Parathyroid adenoma (tissue), 2 donors: ENCODE results near the gene LSAMP.

Experiments used
- H2AFZ ChIP-seq: fragments of 300-600 bp; sonication (generic); one replicate; pipeline ENCODE4 v1.7.0; 2017; ENCODE audit warnings: antibody characterized with exemption, mild to moderate bottlenecking
- H3K27ac ChIP-seq: fragments of 300-600 bp; sonication (generic); one replicate; pipeline ENCODE4 v1.7.0; 2017
- H3K27me3 ChIP-seq: fragments of 300-600 bp; sonication (generic); one replicate; pipeline ENCODE4 v1.7.0; 2017; ENCODE audit warnings: low read length; ENCODE audit not compliant: control insufficient read depth, insufficient read depth
- H3K36me3 ChIP-seq: fragments of 300-600 bp; sonication (generic); one replicate; pipeline ENCODE4 v1.7.0; 2017; ENCODE audit warnings: low read length; ENCODE audit not compliant: control insufficient read depth, insufficient read depth
- H3K4me1 ChIP-seq: fragments of 300-600 bp; sonication (generic); one replicate; pipeline ENCODE4 v1.7.0; 2017; ENCODE audit warnings: control low read depth
- H3K4me2 ChIP-seq: fragments of 300-600 bp; sonication (generic); one replicate; pipeline ENCODE4 v1.7.0; 2017; ENCODE audit warnings: low read length
- H3K4me3 ChIP-seq: fragments of 300-600 bp; sonication (generic); one replicate; pipeline ENCODE4 v1.7.0; 2017; ENCODE audit warnings: low read depth, low read length
- H3K79me2 ChIP-seq: fragments of 300-600 bp; sonication (generic); one replicate; pipeline ENCODE4 v1.7.0; 2017; ENCODE audit warnings: control low read depth
- H3K9ac ChIP-seq: fragments of 300-600 bp; sonication (generic); one replicate; pipeline ENCODE4 v1.7.0; 2017; ENCODE audit warnings: mild to moderate bottlenecking
- H3K9me3 ChIP-seq: fragments of 300-600 bp; sonication (generic); one replicate; pipeline ENCODE4 v1.7.0; 2017; ENCODE audit warnings: low read length; ENCODE audit not compliant: control insufficient read depth
- CTCF ChIP-seq: fragments of 300-600 bp; sonication (generic); IDR thresholded peaks from one replicate; pipeline ENCODE4 v1.7.0; 2017; ENCODE audit warnings: antibody characterized with exemption, mild to moderate bottlenecking
- donor health status: primary hyperparathyroidism.

LSAMP gene

GRCh38 chr3:116441652-116442051, 3.6 kb downstream of the LSAMP start:
- no peak overlapping the region for H3K9ac ChIP-seq

GRCh38 chr3:116440196-116440595, 5.1 kb downstream of the LSAMP start:
- Histone ChIP-seq H3K36me3 (no peaks in the 10 kb centered on the region), H3K27ac (no peak overlapping the region), H3K27me3 (no peaks in the 10 kb centered on the region), H3K4me2 (no peak overlapping the region), H2AFZ (no peak overlapping the region), H3K4me1 (no peaks in the 10 kb centered on the region), H3K4me3 (no peak overlapping the region), H3K79me2 (no peaks in the 10 kb centered on the region), H3K9me3 (no peaks in the 10 kb centered on the region), H3K9ac (no peak overlapping the region)
- TF ChIP-seq CTCF: no peak

More at GRCh38 chr3:116441652-116442051, 3.6 kb downstream of the LSAMP start:
- H3K27ac ChIP-seq: no peak overlapping the region
- no peaks in the 10 kb centered on the region for H3K4me1 ChIP-seq
- H3K4me2 ChIP-seq: no peak overlapping the region
- no peaks in the 10 kb centered on the region for H3K36me3 ChIP-seq
- H3K27me3 ChIP-seq: no peaks in the 10 kb centered on the region
- no peak overlapping the region for H2AFZ ChIP-seq
- H3K79me2 ChIP-seq: no peaks in the 10 kb centered on the region
- H3K9me3 ChIP-seq: no peaks in the 10 kb centered on the region
- H3K4me3 ChIP-seq: no peak overlapping the region
- no peak for TF ChIP-seq CTCF

GRCh38 chr3:116433552-116433951, 11.7 kb downstream of the LSAMP start:
- no peak for TF ChIP-seq CTCF
- H3K36me3 ChIP-seq: no peaks in the 10 kb centered on the region
- no peak overlapping the region for H3K27ac ChIP-seq
- H3K9me3 ChIP-seq: no peaks in the 10 kb centered on the region
- H3K4me2 ChIP-seq: no peak overlapping the region
- H3K79me2 ChIP-seq: no peaks in the 10 kb centered on the region
- H3K4me3 ChIP-seq: no peak overlapping the region
- no peaks in the 10 kb centered on the region for H3K4me1 ChIP-seq
- H3K9ac ChIP-seq: no peak overlapping the region
- H2AFZ ChIP-seq: no peak overlapping the region
- H3K27me3 ChIP-seq: no peaks in the 10 kb centered on the region

- Histone ChIP-seq H3K4me3 (no peak overlapping the region), H3K4me1 (no peaks in the 10 kb centered on the region), H3K9ac (no peak overlapping the region), H3K27me3 (no peaks in the 10 kb centered on the region), H3K36me3 (no peaks in the 10 kb centered on the region), H3K9me3 (no peaks in the 10 kb centered on the region), H2AFZ (no peak overlapping the region), H3K4me2 (no peak overlapping the region), H3K27ac (no peak overlapping the region), H3K79me2 (no peaks in the 10 kb centered on the region)
- TF ChIP-seq CTCF: no peak
These were observed 12.5 kb downstream of the LSAMP start for GRCh38 chr3:116432795-116433194.

DNA sequence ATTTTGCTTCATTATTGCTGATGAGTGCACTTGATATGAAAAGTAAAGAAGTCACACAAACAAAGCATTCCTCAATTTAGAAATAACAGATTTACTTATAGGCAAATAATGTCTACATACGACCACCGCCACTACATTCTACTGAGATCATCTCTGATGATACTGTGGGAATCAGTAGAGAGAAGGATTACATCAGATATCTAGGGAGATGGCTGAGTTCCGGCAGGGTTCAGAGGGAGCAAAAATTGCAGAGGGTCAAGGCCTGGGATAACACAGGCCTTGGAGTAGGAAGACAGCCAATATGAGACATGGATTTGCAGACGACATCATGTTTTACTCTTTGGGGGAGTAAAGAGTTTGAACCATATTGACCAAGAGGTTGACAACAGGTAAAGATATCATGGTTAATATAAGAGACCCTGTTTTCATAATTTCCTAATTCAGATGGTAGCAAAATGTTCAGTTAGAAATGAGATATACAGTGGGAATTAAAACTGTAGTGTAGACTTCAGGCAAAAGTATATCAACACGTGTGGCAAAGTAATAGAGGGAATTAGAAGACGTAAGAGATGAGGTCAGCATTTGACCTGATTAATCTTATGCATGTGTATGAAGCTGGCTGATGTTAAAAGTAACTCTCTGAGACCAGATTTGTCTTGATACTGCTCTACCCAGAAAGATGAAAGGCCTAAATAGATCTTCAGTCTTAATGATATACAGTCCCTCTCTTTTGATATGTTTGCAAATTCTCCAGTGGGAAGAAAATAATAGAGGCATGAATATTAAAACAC, 15.6 kb downstream of the LSAMP start:
- H3K9ac ChIP-seq: no peak overlapping the region
- H3K9me3 ChIP-seq: no peaks in the 10 kb centered on the region
- no peak overlapping the region for H3K4me3 ChIP-seq
- no peak for TF ChIP-seq CTCF
- no peaks in the 10 kb centered on the region for H3K27me3 ChIP-seq
- no peak overlapping the region for H2AFZ ChIP-seq
- no peak overlapping the region for H3K4me2 ChIP-seq
- H3K27ac ChIP-seq: no peak overlapping the region
- no peaks in the 10 kb centered on the region for H3K36me3 ChIP-seq
- H3K79me2 ChIP-seq: no peaks in the 10 kb centered on the region
- H3K4me1 ChIP-seq: no peaks in the 10 kb centered on the region
